H4 (cell line): Measurements from ENCODE around the gene RNF223. TPM values are rescaled to one million over a fixed set of nuclear protein-coding genes. Genes with fewer than 3 reads are reported as not detected.
"Not testable (repeated sequence)": the region's sequence is repeated elsewhere in the genome, so short reads cannot be mapped to it uniquely, and the experiment has no call there.

Source experiments
- DNase-seq: peaks from one replicate; pipeline ENCODE4 v3.0.0-alpha.2; 2015; ENCODE audit warnings: low spot score
- total RNA-seq: library from RNA; depleted of rRNA; stranded (reverse); fragments of >200 nt; shearing (Covaris generic); gene quantifications from 2 replicates; pipeline ENCODE4 v1.2.3, GENCODE V29; 2014

RNF223 gene
- total RNA-seq, 1 experiment from 2014 or later, result not detected

DNA sequence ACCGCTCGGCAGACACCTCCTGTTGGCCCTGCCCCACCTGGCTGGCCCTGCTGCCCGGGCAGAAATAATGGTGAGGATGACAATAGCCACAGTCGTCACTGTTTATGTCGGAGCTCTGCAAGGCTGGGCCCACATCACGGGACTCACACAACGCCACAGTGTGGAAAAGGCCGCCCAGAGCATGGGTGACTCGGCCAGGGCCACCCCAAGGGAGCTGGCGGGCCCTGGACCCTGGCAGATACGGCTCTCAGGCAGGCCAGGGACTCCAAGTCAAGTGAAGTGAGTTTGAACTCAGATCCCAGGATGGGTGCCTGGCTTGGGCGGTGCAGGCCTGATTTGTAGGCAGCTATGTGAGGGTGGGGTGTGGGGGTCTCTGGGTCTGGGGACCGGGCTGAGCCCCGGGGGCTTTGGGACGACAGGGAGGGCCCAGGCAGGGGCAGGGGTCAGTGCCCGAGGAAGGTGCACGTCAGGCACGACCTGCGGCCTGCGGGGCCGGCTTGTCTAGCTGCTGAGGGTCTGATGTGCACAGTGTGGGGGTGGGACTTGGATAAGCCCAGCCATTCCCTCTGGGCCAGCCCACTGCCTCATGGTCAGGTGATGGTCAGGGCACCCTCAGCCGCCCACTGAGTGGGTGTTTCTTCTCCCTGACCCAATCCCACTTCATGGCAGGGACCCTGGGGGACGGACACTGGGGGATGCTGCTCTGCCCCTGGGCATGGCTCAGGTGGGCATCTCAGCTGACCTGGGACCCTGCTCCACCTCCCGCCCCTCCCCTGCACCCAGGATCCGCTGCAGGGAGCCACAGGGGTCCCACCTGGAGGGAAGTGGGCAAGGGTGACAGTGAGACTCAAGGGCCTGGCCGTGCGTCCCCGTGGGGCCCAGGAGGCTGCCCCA lies 1.0 kb downstream of the RNF223 start:
- no peak for DNase-seq

DNA sequence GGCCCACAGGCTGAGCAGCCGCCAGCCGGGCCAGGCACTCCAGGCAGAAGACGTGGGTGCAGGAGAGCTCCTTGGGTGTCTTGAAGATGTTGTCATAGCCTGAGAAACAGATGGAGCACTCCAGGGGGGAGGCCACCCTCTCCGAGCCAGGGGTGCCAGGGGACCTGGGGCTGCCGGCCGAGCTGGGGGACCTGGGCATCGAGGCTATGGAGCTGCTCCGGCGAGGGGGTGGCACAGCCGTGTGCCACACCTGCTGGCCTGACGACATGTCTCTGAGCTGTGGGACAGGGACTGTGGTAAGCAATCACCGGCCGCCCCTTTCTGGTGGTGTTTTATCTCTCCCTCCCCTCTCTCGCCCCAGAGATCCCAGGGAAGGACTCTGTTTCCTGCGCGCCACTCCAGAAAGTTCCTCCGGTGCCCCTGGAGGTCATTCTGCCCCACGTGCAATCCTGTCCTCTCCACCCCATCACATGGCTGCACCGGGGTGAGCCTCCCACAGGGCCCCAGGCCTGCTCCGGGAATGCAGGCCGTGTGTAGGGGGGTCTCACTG lies 1.7 kb downstream of the RNF223 start:
- no peak for DNase-seq

GRCh38 chr1:1071486-1072298 lies 2.4 kb downstream of the RNF223 start:
- no peak for DNase-seq

GRCh38 chr1:1069711-1070676 lies 4.1 kb downstream of the RNF223 start:
- DNase-seq, result no peak

GRCh38 chr1:1069056-1069710 lies 4.9 kb downstream of the RNF223 start:
- DNase-seq, result peak; percentile 81

DNA sequence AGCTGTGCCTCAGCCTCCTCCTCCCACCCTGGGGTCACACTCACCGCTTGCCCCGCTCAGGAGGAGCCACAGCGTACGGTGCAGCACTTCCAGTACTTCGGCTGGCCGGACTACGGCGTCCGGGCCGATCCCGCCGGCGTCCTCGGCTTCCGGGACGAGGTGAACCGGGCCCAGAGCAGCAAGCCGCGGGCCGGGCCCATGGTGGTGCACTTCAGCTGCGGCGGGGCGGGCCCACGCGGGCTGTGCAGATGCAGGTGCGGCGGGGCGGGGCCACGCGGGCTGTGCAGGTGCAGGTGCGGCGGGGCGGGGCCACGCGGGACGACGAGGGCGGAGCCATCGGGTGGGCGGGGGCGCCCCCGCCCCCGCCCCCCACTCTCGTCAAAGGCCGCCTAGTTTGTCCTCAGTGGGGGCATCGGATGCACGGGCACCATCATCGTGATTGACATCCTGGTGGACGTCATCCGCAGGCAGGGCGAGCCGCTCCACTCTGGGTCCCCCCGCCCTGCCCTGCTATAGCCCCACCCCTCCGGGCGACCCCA lies 5.5 kb downstream of the RNF223 start:
- DNase-seq, result no peak

- no peak for DNase-seq
Measured at GRCh38 chr1:1067860-1068516, 6.1 kb downstream of the RNF223 start.

DNA sequence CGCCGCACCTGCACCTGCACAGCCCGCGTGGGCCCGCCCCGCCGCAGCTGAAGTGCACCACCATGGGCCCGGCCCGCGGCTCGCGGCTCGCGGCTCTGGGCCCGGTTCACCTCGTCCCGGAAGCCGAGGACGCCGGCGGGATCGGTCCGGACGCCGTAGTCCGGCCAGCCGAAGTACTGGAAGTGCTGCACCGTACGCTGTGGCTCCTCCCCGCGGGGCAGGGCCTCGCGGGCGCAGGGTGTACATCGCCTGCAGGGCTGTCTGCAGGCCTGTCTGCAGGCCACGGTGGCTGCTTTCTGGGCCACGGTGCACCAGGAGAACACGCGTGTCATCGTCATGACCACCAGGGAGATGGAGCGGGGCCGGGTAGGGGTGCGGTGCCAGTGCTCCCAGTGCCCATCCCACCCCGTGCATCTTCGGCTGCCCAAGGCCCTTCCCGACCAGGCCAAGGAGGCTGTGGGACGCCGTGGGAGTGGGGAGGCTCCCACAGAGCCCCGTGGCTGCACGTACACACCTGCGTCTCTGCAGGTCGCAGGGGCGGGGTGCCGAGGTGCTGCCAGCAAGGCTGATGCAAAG lies 6.7 kb downstream of the RNF223 start:
- no peak for DNase-seq

DNA sequence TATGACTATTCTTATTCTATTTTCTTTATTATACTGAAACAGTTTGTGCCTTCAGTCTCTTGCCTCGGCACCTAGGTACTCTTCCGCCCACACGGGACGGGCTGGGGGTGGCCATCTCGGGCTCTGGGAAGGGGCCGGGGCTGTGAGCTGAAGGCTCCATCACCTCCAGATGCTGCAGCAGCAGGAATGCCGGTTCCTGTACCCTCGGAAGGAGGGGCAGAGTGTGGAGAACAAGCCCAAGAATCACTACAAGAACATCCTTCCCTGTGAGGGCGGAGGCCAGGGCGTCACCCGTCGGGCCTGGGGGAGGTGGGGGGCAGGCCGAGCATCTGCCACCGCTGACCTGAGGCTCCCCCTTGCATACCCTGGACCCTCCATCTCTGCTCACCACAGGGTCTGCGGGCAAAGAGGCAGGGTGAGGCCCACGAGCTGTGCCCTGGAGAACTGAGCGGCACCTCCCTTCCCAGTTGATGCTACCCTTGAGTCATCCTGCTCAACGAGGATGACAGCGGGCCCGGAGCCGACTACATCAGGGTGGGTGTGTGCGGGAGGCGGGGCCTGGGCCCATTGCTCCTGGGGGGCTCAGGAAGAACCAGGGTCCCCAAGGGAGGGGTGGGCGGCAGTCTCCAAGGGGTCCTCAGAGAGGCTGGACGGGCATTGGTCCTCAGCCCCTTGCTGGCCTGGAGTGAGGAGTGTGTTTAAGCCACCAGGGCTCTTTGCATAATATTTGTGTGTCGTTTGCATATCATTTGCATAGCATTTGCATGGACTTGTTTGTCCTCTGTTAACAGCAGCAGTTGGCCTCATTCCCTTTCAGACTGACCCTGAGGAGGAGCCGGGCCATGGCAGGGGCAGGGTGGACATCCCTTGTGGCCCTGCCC lies 7.5 kb downstream of the RNF223 start:
- DNase-seq, result no peak

DNA sequence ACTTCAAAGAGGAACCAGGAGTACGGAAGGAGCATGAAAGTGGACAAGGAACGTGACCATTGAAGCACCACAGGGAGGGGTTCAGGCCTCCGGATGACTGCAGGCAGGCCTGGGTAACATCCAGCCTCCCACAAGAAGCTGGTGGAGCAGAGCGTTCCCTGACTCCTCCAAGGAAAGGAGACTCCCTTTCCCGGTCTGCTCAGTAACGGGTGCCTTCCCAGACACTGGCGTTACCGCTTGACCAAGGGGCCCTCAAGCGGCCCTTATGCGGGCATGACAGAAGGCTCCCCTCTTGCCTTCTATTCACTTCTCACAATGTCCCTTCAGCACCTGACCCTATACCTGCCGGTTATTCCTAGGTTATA lies 8.2 kb downstream of the RNF223 start:
- not testable (repeated sequence) for DNase-seq

DNA sequence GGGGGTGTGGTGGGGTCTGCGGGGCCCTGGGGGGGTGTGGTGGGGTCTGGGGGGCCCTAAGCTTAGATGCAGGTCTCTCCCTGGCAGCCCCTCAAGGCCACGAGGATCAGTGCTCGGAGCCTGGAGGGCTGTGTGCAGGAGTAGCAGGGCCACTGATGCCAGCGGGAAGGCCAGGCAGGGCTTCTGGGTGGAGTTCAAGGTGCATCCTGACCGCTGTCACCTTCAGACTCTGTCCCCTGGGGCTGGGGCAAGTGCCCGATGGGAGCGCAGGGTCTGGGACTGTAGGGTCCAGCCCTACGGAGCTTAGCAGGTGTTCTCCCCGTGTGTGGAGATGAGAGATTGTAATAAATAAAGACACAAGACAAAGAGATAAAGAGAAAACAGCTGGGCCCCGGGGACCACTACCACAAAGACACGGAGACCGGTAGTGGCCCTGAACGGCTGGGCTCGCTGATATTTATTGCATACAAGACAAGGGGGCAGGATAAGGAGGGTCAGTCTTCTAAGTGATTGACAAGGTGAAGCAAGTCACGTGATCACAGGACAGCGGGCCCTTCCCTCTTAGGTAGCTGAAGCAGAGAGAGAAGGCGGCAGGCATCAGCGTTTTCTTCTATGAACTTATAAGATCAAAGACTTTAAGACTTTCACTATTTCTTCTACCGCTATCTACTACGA lies 8.7 kb downstream of the RNF223 start:
- DNase-seq, result no peak

DNA sequence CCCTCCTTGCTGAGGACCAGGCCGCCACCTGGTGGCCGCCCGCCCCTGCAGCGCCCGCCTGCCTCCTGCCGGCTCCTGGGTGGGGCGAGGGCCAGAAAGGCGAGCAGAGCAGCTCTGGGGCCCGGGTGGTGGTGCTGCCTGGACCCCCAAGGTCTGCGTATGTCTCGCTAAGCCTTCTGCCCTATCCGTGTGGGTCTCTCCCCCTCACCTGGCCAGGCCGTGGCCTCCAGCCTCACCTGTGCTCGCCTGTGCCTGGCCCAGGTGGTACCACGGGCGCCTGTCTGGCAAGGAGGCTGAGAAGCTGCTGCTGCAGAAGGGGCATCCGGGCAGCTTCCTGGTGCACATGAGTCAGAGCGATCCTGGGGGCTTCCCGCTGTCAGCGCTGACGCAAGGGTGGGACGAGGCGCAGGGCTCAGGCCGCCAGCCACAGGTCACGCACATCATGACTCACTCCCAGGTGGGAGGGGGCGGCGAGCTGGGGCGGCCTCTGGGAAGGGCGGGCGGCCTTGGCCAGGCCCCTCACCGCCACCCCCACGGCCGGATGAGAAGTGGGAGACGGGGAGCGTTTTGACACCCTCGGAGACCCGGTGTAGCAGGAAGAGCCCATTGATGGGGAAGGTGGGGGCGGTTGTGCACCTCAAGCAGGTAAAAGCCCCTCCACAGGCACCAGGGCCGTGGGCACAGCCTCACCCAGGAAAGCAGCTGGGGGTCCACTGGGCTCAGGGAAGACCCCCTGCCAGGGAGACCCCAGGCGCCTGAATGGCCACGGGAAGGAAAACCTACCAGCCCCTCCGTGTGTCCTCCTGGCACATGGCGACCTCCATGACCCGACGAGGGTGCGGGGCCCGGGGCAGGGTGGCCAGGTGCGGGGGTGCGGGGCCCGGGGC lies 9.9 kb downstream of the RNF223 start:
- DNase-seq, result peak; percentile 94

DNA sequence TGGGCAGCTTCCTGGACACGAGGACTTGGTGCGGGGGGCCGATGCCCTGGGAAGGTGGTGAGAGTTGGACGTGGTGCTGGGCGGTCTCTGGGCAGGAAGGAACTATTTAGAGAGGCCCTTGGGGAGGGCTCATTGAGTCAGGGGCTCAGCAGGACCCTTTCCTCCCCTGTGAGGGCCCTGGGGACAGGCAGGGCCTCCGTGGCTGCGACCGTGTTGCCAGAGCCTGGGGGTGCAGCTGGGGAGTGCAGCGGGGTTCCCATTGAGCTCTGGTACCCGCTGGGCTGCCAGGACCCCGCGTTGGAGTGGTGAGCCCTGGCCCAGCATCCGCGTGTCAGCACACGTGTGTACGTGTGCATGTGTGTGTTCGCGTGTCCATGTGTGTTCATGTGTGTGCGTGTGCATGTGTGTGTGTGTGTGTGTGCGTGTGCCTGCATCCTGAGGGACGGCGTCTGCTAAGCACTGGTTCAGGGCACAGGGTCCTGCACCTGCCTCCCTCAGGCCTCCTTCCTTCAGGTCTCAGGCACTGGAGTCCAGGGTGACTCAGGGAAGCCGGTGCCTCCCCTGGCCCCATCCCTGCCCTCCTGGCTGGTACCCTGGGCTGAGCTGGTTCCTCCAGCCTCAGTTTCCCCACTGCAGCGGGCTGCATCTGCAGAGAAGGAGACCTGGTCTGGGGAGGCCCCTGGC lies 10.7 kb downstream of the RNF223 start:
- DNase-seq, result no peak

- DNase-seq, result no peak
Measured at GRCh38 chr1:1062348-1063163, 11.6 kb downstream of the RNF223 start.

GRCh38 chr1:1061682-1062345 lies 12.3 kb downstream of the RNF223 start:
- DNase-seq, result peak; percentile 50
